GM12878 (cell line): ENCODE data around the gene USP50. TPM values are rescaled to one million over a fixed set of nuclear protein-coding genes. Genes with fewer than 3 reads are reported as not detected.

ENCODE experiments used
- ATAC-seq: fragments of 200-7000 bp; cut with Tn5 transposase; 3 replicates; pipeline ENCODE4 v1.9.1; 2020; ENCODE audit warnings: mild to moderate bottlenecking, moderate library complexity
- BruUV-seq: library from RNA; stranded (reverse); fragments of 400-500 nt; replicated peaks from 2 replicates; lab custom pipeline; 2021; lab: Mats Ljungman, UMichigan
- CTCF ChIA-PET: fragments of 300-600 bp; sonication (Branson Sonifier 250); formaldehyde crosslinking; extraction: SDS; loops from one replicate; lab custom pipeline; 2021; ENCODE audit warnings: inconsistent platforms; lab: Yijun Ruan, JAX
- POLR2A ChIA-PET: fragments of 350-600 bp; formaldehyde crosslinking; extraction: SDS; loops from one replicate; lab custom pipeline; 2021; ENCODE audit warnings: inconsistent platforms; lab: Charles Lee
- RAD21 ChIA-PET: fragments of 300-600 bp; sonication (Branson Sonifier 250); formaldehyde crosslinking; loops from one replicate; lab custom pipeline; 2023; ENCODE audit warnings: antibody characterized with exemption; ENCODE audit not compliant: unreplicated experiment; lab: Charles Lee
- SMC1A ChIA-PET: fragments of 300-600 bp; sonication (Branson Sonifier 250); formaldehyde crosslinking; loops from one replicate; lab custom pipeline; 2023; ENCODE audit not compliant: unreplicated experiment, uncharacterized antibody; lab: Charles Lee
- DNase-seq: peaks from one replicate; pipeline ENCODE4 v3.0.0-alpha.2; 2011; ENCODE audit warnings: low read depth, low spot score
- FAIRE-seq: peaks from 3 replicates; lab custom pipeline; 2011; peaks lifted over from hg19 to GRCh38; lab: Jason Lieb, UNC
- H2AFZ ChIP-seq: 2 replicates; pipeline ENCODE4 v1.6.0; 2011; ENCODE audit warnings: low read depth, low read length, control low read depth; ENCODE audit not compliant: control insufficient read depth
- H3K27ac ChIP-seq: 2 replicates; pipeline ENCODE4 v1.5.1; 2011; ENCODE audit warnings: control low read depth; ENCODE audit not compliant: control insufficient read depth, insufficient read depth
- H3K27me3 ChIP-seq, 2 experiments: replicated peaks in 1 of 2; 2 replicates each; pipeline versions ENCODE4 v1.6.0 to v1.6.1; 2011; ENCODE audit warnings: low read length in 1 of 2; ENCODE audit not compliant: control insufficient read depth in 2 of 2, insufficient read depth in 2 of 2
- H3K36me3 ChIP-seq, 2 experiments: 2 replicates each; pipeline ENCODE4 v1.5.1; 2011; ENCODE audit warnings: low read length in 1 of 2; ENCODE audit not compliant: control insufficient read depth in 2 of 2, insufficient read depth in 2 of 2
- H3K4me1 ChIP-seq: 2 replicates; pipeline ENCODE4 v1.6.1; 2011; ENCODE audit warnings: mild to moderate bottlenecking, low read length, moderate library complexity, mixed read lengths; ENCODE audit not compliant: control insufficient read depth, insufficient read depth
- H3K4me2 ChIP-seq: 2 replicates; pipeline ENCODE4 v1.6.0; 2011; ENCODE audit warnings: control low read depth; ENCODE audit not compliant: control insufficient read depth, insufficient read depth
- H3K4me3 ChIP-seq: fragments of 200-600 bp; sonication (generic); 2 replicates; pipeline ENCODE4 v1.5.1; 2016
- H3K79me2 ChIP-seq: 2 replicates; pipeline ENCODE4 v1.6.0; 2011; ENCODE audit warnings: low read length; ENCODE audit not compliant: control insufficient read depth, insufficient read depth
- H3K9ac ChIP-seq: 2 replicates; pipeline ENCODE4 v1.8.0; 2011; ENCODE audit warnings: low read length, control low read depth, mixed read lengths; ENCODE audit not compliant: control insufficient read depth, insufficient read depth
- H3K9me3 ChIP-seq: replicated peaks from 3 replicates; pipeline ENCODE4 v1.5.1; 2011; ENCODE audit warnings: mild to moderate bottlenecking, low read length; ENCODE audit not compliant: control insufficient read depth, insufficient read depth
- H4K20me1 ChIP-seq: 2 replicates; pipeline ENCODE4 v1.6.0; 2011; ENCODE audit not compliant: control insufficient read depth, insufficient read depth
- EGR1 ChIP-seq, 2 experiments: IDR thresholded peaks; 1 replicate in 1 of 2; 2 replicates in 1 of 2; pipeline ENCODE4 v1.6.1; 2011 to 2012; ENCODE audit warnings: low read depth in 2 of 2, low read length in 2 of 2, borderline replicate concordance in 1 of 2, mild to moderate bottlenecking in 1 of 2, moderate library complexity in 1 of 2
- ESRRA ChIP-seq: IDR thresholded peaks from 2 replicates; pipeline ENCODE4 v1.6.1; 2012; ENCODE audit warnings: mild to moderate bottlenecking, low read length, improper control_type of control experiment
- EZH2 ChIP-seq: IDR thresholded peaks from 2 replicates; pipeline ENCODE4 v1.6.1; 2012; ENCODE audit warnings: low read depth, mild to moderate bottlenecking, control low read depth, inconsistent platforms, low read length, borderline replicate concordance; ENCODE audit not compliant: control insufficient read depth
- FOXK2 ChIP-seq: fragments of 450-650 bp; IDR thresholded peaks from 2 replicates; pipeline ENCODE4 v1.6.1; 2017; ENCODE audit warnings: mild to moderate bottlenecking, moderate library complexity
- GABPA ChIP-seq: IDR thresholded peaks from 2 replicates; pipeline ENCODE4 v1.6.1; 2014; ENCODE audit warnings: antibody characterized with exemption, low read depth, mild to moderate bottlenecking, inconsistent platforms
- GATAD2B ChIP-seq: fragments of 450-650 bp; conservative IDR thresholded peaks from 2 replicates; pipeline ENCODE4 v1.6.1; 2017; ENCODE audit warnings: low read depth, mild to moderate bottlenecking, moderate library complexity
- IKZF1 ChIP-seq: fragments of 450-650 bp; conservative IDR thresholded peaks from 2 replicates; pipeline ENCODE4 v1.6.1; 2017; ENCODE audit warnings: antibody characterized with exemption, mild to moderate bottlenecking
- IRF4 ChIP-seq: IDR thresholded peaks from 2 replicates; pipeline ENCODE4 v1.6.1; 2011; ENCODE audit warnings: low read depth, low read length
- MEF2B ChIP-seq: fragments of 450-650 bp; IDR thresholded peaks from 2 replicates; pipeline ENCODE4 v1.6.1; 2018; ENCODE audit warnings: mild to moderate bottlenecking, moderate library complexity; ENCODE audit not compliant: partially characterized antibody, poor library complexity, severe bottlenecking
- NBN ChIP-seq: fragments of 450-650 bp; IDR thresholded peaks from 2 replicates; pipeline ENCODE4 v1.6.1; 2016
- NR2F1 ChIP-seq: fragments of 450-650 bp; conservative IDR thresholded peaks from 2 replicates; pipeline ENCODE4 v1.6.1; 2017; ENCODE audit warnings: mild to moderate bottlenecking
- RELB ChIP-seq: fragments of 450-650 bp; IDR thresholded peaks from 2 replicates; pipeline ENCODE4 v1.6.1; 2017; ENCODE audit warnings: low read depth, mild to moderate bottlenecking, moderate library complexity
- RUNX3 ChIP-seq: IDR thresholded peaks from 2 replicates; pipeline ENCODE4 v1.6.1; 2012; ENCODE audit warnings: low read length, inconsistent platforms
- SIX5 ChIP-seq: IDR thresholded peaks from 2 replicates; pipeline ENCODE4 v1.6.1; 2011; ENCODE audit warnings: mild to moderate bottlenecking, low read depth, low read length, moderate library complexity; ENCODE audit not compliant: severe bottlenecking
- SRF ChIP-seq, 2 experiments: IDR thresholded peaks; 2 replicates each; pipeline ENCODE4 v1.6.1; 2011; ENCODE audit warnings: low read depth in 2 of 2, low read length in 2 of 2, mild to moderate bottlenecking in 1 of 2, moderate library complexity in 1 of 2
- YY1 ChIP-seq: IDR thresholded peaks from 2 replicates; pipeline ENCODE4 v1.6.1; 2011; ENCODE audit warnings: low read depth, mild to moderate bottlenecking, low read length
- ZNF384 ChIP-seq: IDR thresholded peaks from 2 replicates; pipeline ENCODE4 v1.6.1; 2012; ENCODE audit warnings: low read depth, mild to moderate bottlenecking, low read length, improper control_type of control experiment, borderline replicate concordance
- ZNF622 ChIP-seq: fragments of 450-650 bp; IDR thresholded peaks from 2 replicates; pipeline ENCODE4 v1.6.1; 2017; ENCODE audit warnings: mild to moderate bottlenecking, inconsistent platforms
- WGBS: methylation state at CpG from one replicate; pipeline ENCODE4 v1.1.6; 2016; ENCODE audit warnings: low lambda C conversion rate; ENCODE audit not compliant: insufficient replicate concordance, insufficient coverage; ENCODE audit errors: missing lambda C conversion rate; 5-methylcytosine and 5-hydroxymethylcytosine counted together
- in situ Hi-C: fragments of 300-500 bp; cut with MboI; formaldehyde crosslinking; loops from 9 replicates; pipeline ENCODE4 v1.14.3; 2018; ENCODE audit warnings: mixed read lengths
- intact Hi-C: fragments of 100-400 bp; cut with micrococcal nuclease; formaldehyde crosslinking; loops from one replicate; pipeline ENCODE4 v1.14.2; 2022; ENCODE audit not compliant: unreplicated experiment
- polyA plus RNA-seq, 11 experiments: library from polyadenylated mRNA; depleted of rRNA in 4 of 11; unstranded in 6 of 11; stranded (reverse) in 5 of 11; fragments of >200 nt; fragmentation: Nextera tagmentation in 4 of 11; fragmentation: Illumina TruSeq in 1 of 11; extraction: Ambion mirVana in 4 of 11; extraction: Trizol in 1 of 11; gene quantifications; 1 replicate in 1 of 11; 2 replicates in 10 of 11; pipeline versions ENCODE4 v1.2.1 to v1.2.3, GENCODE V29; 2011 to 2016; ENCODE audit warnings: inconsistent platforms in 2 of 11, missing spikeins in 2 of 11, low read depth in 1 of 11
- total RNA-seq, 4 experiments: library from RNA; depleted of rRNA in 3 of 4; stranded (reverse); fragments of >200 nt in 3 of 4; fragmentation: Illumina TruSeq in 1 of 4; extraction: Trizol in 1 of 4; gene quantifications; 2 replicates each; pipeline versions ENCODE4 v1.2.1 to v1.2.3, GENCODE V29; 2013 to 2021

The USP50 gene
- total and polyA plus RNA-seq, 10 of the 15 experiments (the other 5 are each of a cell fraction or from before 2014, with no cell fraction given), result 0.15 to 0.21 (median 0.19) TPM; not detected in 7

GRCh38 chr15:50487287-50487686 lies 59.2 kb downstream of the USP50 start:
- DNase-seq, result peak; percentile 27
- 0 out of 2 replicates have a peak overlapping the region, but pooled peaks have one; percentile 12 for H3K4me2 ChIP-seq
- no peak overlapping the region for H3K9ac ChIP-seq
- ATAC-seq, result peak; percentile 58
- ChIA-PET SMC1A (interaction anchor here (0.6 to 1.2 kb wide), 3 partner anchors 35 to 424 kb away, joined by 3 read pairs; no protein-coding TSS in a partner anchor), CTCF (interaction anchor here (0.7 kb wide), 1 partner anchor 65 kb away, joined by 3 read pairs; no protein-coding TSS in a partner anchor), RAD21 (no interaction called here), POLR2A (no interaction called here)
- intact Hi-C loops (loop anchor here (10.0 kb wide), 1 partner anchor 132 kb away; the partner anchor contains the start of gene GABPB1), in situ Hi-C loops (no loop called here)
- peaks cover under 1 to 27% of the 10 kb centered on the region in 2 experiments; a peak in 3 of 4 replicates for H3K36me3 ChIP-seq
- no peak overlapping the region for H3K4me3 ChIP-seq
- peaks cover 9% of the 10 kb centered on the region; the same call in 1 of the 2 replicates for H3K4me1 ChIP-seq
- no peak for FAIRE-seq
- H3K9me3 ChIP-seq, result peaks cover 5% of the 10 kb centered on the region
- H3K27ac ChIP-seq, result 0 out of 2 replicates have a peak overlapping the region, but pooled peaks have one; percentile 4
- H3K79me2 ChIP-seq, result no peaks in the 10 kb centered on the region
- H3K27me3 ChIP-seq, result no peaks in the 10 kb centered on the region
- BruUV-seq, result no TSS peak
- H2AFZ ChIP-seq, result no peak overlapping the region
- H4K20me1 ChIP-seq, result no peaks in the 10 kb centered on the region
- TF ChIP-seq NR2F1, result no peak
- 0 out of 2 replicates have a peak, but pooled peaks have one; percentile 19 for TF ChIP-seq RELB
- TF ChIP-seq IKZF1, result 0 out of 2 replicates have a peak, but pooled peaks have one; percentile 28
- peak; percentile 57 for TF ChIP-seq RUNX3

- peaks cover 0 to 28% of the 10 kb centered on the region in 2 experiments for H3K36me3 ChIP-seq
- TF ChIP-seq SIX5, result no peak
- no peak for TF ChIP-seq FOXK2
- TF ChIP-seq ESRRA, result no peak
- 0 out of 2 replicates have a peak, but pooled peaks have one; percentile 3 for TF ChIP-seq NBN
- TF ChIP-seq IRF4, result no peak
- TF ChIP-seq GATAD2B, result no peak
- no peak for TF ChIP-seq EZH2
- TF ChIP-seq GABPA, result no peak
- peak; percentile 57 for TF ChIP-seq ZNF384
- no peak for TF ChIP-seq EGR1 (IDR thresholded peaks at IDR 0.05; ENCODE audit: borderline replicate concordance in 1 of 2, low read depth in 2 of 2, low read length in 2 of 2)
- no peak for TF ChIP-seq ZNF622
- TF ChIP-seq YY1, result no peak
- TF ChIP-seq MEF2B, result peak; percentile 30
- TF ChIP-seq SRF (IDR thresholded peaks at IDR 0.05; ENCODE audit: low read depth in 2 of 2, low read length in 2 of 2), result no peak
Measured at GRCh38 chr15:50485389-50485788, 61.1 kb downstream of the USP50 start.

More at GRCh38 chr15:50485389-50485788, 61.1 kb downstream of the USP50 start:
- BruUV-seq, result no TSS peak
- DNase-seq (no peak), ATAC-seq (peak; percentile 47), FAIRE-seq (no peak)
- peaks cover 5% of the 10 kb centered on the region for H3K9me3 ChIP-seq
- H3K4me2 ChIP-seq, result no peak overlapping the region
- H3K9ac ChIP-seq, result no peak overlapping the region
- H4K20me1 ChIP-seq, result no peaks in the 10 kb centered on the region
- H3K4me3 ChIP-seq, result no peak overlapping the region
- no peaks in the 10 kb centered on the region for H3K79me2 ChIP-seq
- CTCF ChIA-PET, result no interaction called here
- peaks cover 9% of the 10 kb centered on the region; the same call in 1 of the 2 replicates for H3K4me1 ChIP-seq
- H3K27ac ChIP-seq, result no peak overlapping the region; the same call in 1 of the 2 replicates
- 27% methylated on average over 3 of the region's 3 CpGs for WGBS
- H2AFZ ChIP-seq, result no peak overlapping the region
- POLR2A ChIA-PET, result interaction anchor here (0.6 kb wide), 2 partner anchors 11 to 1445 kb away, joined by 3 read pairs; no protein-coding TSS in a partner anchor
- SMC1A ChIA-PET, result interaction anchor here (0.8 kb wide), 1 partner anchor 80 kb away, joined by 4 read pairs; no protein-coding TSS in a partner anchor
- intact Hi-C loops (loop anchor here (10.0 kb wide), 1 partner anchor 131 kb away; the partner anchor contains the start of gene GABPB1), in situ Hi-C loops (no loop called here)
- RAD21 ChIA-PET, result no interaction called here
- no peaks in the 10 kb centered on the region for H3K27me3 ChIP-seq
